Measurements from ENCODE around the gene MORN4. TPM values are rescaled to one million over a fixed set of nuclear protein-coding genes. Genes with fewer than 3 reads are reported as not detected.

MORN4 gene
- total RNA-seq, 1 donor from 2014 or later: 9.9 TPM

GRCh38 chr10:97601268-97602215 is 31.8 kb downstream of the MORN4 start:
- ATAC-seq (no peak), DNase-seq (ENCODE audit: low spot score) (no peak)
- intact Hi-C loops (cut with DNase I): no loop called here

GRCh38 chr10:97600616-97601015 is 32.7 kb downstream of the MORN4 start:
- no peak for ATAC-seq
- intact Hi-C loops (cut with DNase I): no loop called here
- no peak for DNase-seq (ENCODE audit: low spot score)

GRCh38 chr10:97599272-97599619 is 34.1 kb downstream of the MORN4 start:
- intact Hi-C loops (cut with DNase I): no loop called here
- ATAC-seq (no peak), DNase-seq (ENCODE audit: low spot score) (no peak)

- no peak for ATAC-seq
- intact Hi-C loops (cut with DNase I): no loop called here
- DNase-seq (ENCODE audit: low spot score): no peak
Measured at GRCh38 chr10:97598407-97599271, 34.7 kb downstream of the MORN4 start.

GRCh38 chr10:97597778-97598177 is 35.5 kb downstream of the MORN4 start:
- ATAC-seq: no peak
- DNase-seq (ENCODE audit: low spot score): no peak
- intact Hi-C loops (cut with DNase I): no loop called here

GRCh38 chr10:97596101-97597082 is 36.9 kb downstream of the MORN4 start:
- DNase-seq (ENCODE audit: low spot score): no peak
- ATAC-seq: peak; percentile 91
- intact Hi-C loops (cut with DNase I): no loop called here

- intact Hi-C loops (cut with DNase I): no loop called here
- DNase-seq (ENCODE audit: low spot score) (no peak), ATAC-seq (no peak)
Measured at GRCh38 chr10:97593421-97593820, 39.9 kb downstream of the MORN4 start.

- ATAC-seq (no peak), DNase-seq (ENCODE audit: low spot score) (no peak)
- intact Hi-C loops (cut with DNase I): no loop called here
Measured at GRCh38 chr10:97590748-97591495, 42.4 kb downstream of the MORN4 start.

- no peak for ATAC-seq
- intact Hi-C loops (cut with DNase I): no loop called here
- DNase-seq (ENCODE audit: low spot score): no peak
Measured at GRCh38 chr10:97590082-97590747, 43.1 kb downstream of the MORN4 start.

- DNase-seq (ENCODE audit: low spot score) (no peak), ATAC-seq (no peak)
- intact Hi-C loops (cut with DNase I): no loop called here
Measured at GRCh38 chr10:97589479-97589878, 43.8 kb downstream of the MORN4 start, which contains the start of gene C10orf62. Gene C10orf62, plus strand, starts transcription at chr10:97589721. Its CDS starts 177 bp downstream, at chr10:97589898.

GRCh38 chr10:97587183-97587582 is 46.1 kb downstream of the MORN4 start:
- DNase-seq (ENCODE audit: low spot score): no peak
- ATAC-seq: no peak
- intact Hi-C loops (cut with DNase I): no loop called here

GRCh38 chr10:97585439-97585811 is 47.9 kb downstream of the MORN4 start:
- DNase-seq (ENCODE audit: low spot score) (no peak), ATAC-seq (no peak)
- intact Hi-C loops (cut with DNase I): no loop called here

- DNase-seq (ENCODE audit: low spot score): no peak
- no peak for ATAC-seq
- intact Hi-C loops (cut with DNase I): no loop called here
Measured at GRCh38 chr10:97584798-97585438, 48.4 kb downstream of the MORN4 start.

GRCh38 chr10:97584060-97584797 is 49.1 kb downstream of the MORN4 start, which contains the start of gene HOGA1:
Gene HOGA1, plus strand, starts transcription at chr10:97584389. Its CDS starts 315 bp downstream, at chr10:97584704.
- intact Hi-C loops (cut with DNase I): no loop called here

GRCh38 chr10:97583476-97583875 is 49.8 kb downstream of the MORN4 start:
- DNase-seq (ENCODE audit: low spot score) (no peak), ATAC-seq (no peak)
- intact Hi-C loops (cut with DNase I): no loop called here

More at GRCh38 chr10:97584060-97584797, 49.1 kb downstream of the MORN4 start, which contains the start of gene HOGA1:
- peak; percentile 93 for ATAC-seq
- DNase-seq (ENCODE audit: low spot score): peak; percentile 73

GRCh38 chr10:97582169-97582568 is 51.1 kb downstream of the MORN4 start:
- DNase-seq (ENCODE audit: low spot score) (no peak), ATAC-seq (no peak)
- intact Hi-C loops (cut with DNase I): no loop called here

Data from sciatic nerve (tissue), 2 donors.